Liver (tissue), 3 donors: ENCODE data around the gene SPINK9.
A peak's percentile ranks its signal among the peaks of the same experiment; 100 is the strongest.

ENCODE experiments used
- HNF4A ChIP-seq, 2 donors: conservative IDR thresholded peaks; 2 replicates each; pipeline ENCODE4 v1.6.1; 2016; ENCODE audit warnings: antibody characterized with exemption in 2 of 2, mild to moderate bottlenecking in 2 of 2
- RAD21 ChIP-seq, 2 donors: IDR thresholded peaks; 2 replicates each; pipeline ENCODE4 v1.6.1; 2016; ENCODE audit warnings: antibody characterized with exemption in 2 of 2, mild to moderate bottlenecking in 2 of 2
- SP1 ChIP-seq: IDR thresholded peaks from 2 replicates; pipeline ENCODE4 v1.6.1; 2018; ENCODE audit warnings: antibody characterized with exemption, mild to moderate bottlenecking
- TAF1 ChIP-seq: conservative IDR thresholded peaks from 2 replicates; pipeline ENCODE4 v1.6.1; 2016; ENCODE audit warnings: antibody characterized with exemption, mild to moderate bottlenecking
- YY1 ChIP-seq: IDR thresholded peaks from 2 replicates; pipeline ENCODE4 v1.6.1; 2016; ENCODE audit warnings: antibody characterized with exemption, mild to moderate bottlenecking
- TF ChIP-seq, protein P1 (sequence below): fragments of 150-350 bp; IDR thresholded peaks from 2 replicates; pipeline ENCODE4 v1.5.1; 2017; ENCODE audit warnings: improper control_type of control experiment, low read depth, low read length; ENCODE audit not compliant: missing input control
- TF ChIP-seq, protein P2 (sequence below): IDR thresholded peaks from 2 replicates; pipeline ENCODE4 v1.6.1; 2016; ENCODE audit warnings: antibody characterized with exemption, mild to moderate bottlenecking
- TF ChIP-seq, protein P3 (sequence below): IDR thresholded peaks from 2 replicates; pipeline ENCODE4 v1.6.1; 2016; ENCODE audit warnings: antibody characterized with exemption
- donor health status: healthy.
- donor health status: healthy.

DNA sequence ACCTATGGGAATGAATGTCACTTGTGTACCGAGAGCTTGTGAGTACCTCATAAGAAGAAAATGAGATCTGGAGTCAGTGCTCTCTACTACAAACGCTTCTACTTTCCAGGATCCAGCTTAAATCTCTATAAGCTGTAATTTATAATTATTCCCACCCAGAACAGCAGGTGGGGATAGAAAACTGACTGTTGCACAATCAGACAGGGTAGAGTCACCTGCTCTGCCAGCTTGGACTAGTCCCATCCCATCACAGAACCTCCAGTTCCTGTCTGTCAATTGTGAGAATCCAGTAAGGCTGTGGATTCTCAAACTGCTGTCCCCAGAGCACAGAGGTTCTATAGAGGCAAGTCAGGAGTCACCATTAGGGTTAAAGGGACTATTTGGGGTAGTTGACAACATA, 21.2 kb upstream of the SPINK9 start:
- TF ChIP-seq HNF4A (conservative IDR thresholded peaks at IDR 0.05) (no peak), RAD21 (IDR thresholded peaks at IDR 0.05) (peak; percentile 31 to 34), TAF1 (no peak), SP1 (no peak), YY1 (no peak)
- TF ChIP-seq, protein P1, sequence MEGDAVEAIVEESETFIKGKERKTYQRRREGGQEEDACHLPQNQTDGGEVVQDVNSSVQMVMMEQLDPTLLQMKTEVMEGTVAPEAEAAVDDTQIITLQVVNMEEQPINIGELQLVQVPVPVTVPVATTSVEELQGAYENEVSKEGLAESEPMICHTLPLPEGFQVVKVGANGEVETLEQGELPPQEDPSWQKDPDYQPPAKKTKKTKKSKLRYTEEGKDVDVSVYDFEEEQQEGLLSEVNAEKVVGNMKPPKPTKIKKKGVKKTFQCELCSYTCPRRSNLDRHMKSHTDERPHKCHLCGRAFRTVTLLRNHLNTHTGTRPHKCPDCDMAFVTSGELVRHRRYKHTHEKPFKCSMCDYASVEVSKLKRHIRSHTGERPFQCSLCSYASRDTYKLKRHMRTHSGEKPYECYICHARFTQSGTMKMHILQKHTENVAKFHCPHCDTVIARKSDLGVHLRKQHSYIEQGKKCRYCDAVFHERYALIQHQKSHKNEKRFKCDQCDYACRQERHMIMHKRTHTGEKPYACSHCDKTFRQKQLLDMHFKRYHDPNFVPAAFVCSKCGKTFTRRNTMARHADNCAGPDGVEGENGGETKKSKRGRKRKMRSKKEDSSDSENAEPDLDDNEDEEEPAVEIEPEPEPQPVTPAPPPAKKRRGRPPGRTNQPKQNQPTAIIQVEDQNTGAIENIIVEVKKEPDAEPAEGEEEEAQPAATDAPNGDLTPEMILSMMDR = peak; percentile 1
- TF ChIP-seq, protein P2, sequence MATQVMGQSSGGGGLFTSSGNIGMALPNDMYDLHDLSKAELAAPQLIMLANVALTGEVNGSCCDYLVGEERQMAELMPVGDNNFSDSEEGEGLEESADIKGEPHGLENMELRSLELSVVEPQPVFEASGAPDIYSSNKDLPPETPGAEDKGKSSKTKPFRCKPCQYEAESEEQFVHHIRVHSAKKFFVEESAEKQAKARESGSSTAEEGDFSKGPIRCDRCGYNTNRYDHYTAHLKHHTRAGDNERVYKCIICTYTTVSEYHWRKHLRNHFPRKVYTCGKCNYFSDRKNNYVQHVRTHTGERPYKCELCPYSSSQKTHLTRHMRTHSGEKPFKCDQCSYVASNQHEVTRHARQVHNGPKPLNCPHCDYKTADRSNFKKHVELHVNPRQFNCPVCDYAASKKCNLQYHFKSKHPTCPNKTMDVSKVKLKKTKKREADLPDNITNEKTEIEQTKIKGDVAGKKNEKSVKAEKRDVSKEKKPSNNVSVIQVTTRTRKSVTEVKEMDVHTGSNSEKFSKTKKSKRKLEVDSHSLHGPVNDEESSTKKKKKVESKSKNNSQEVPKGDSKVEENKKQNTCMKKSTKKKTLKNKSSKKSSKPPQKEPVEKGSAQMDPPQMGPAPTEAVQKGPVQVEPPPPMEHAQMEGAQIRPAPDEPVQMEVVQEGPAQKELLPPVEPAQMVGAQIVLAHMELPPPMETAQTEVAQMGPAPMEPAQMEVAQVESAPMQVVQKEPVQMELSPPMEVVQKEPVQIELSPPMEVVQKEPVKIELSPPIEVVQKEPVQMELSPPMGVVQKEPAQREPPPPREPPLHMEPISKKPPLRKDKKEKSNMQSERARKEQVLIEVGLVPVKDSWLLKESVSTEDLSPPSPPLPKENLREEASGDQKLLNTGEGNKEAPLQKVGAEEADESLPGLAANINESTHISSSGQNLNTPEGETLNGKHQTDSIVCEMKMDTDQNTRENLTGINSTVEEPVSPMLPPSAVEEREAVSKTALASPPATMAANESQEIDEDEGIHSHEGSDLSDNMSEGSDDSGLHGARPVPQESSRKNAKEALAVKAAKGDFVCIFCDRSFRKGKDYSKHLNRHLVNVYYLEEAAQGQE = no peak
- TF ChIP-seq, protein P3, sequence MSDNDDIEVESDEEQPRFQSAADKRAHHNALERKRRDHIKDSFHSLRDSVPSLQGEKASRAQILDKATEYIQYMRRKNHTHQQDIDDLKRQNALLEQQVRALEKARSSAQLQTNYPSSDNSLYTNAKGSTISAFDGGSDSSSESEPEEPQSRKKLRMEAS = no peak
